GM18499 (cell line): Measurements from ENCODE around the gene SCO2.
"Not testable (repeated sequence)": the region's sequence is repeated elsewhere in the genome, so short reads cannot be mapped to it uniquely, and the experiment has no call there.

Experiments
- ATAC-seq: cut with Tn5 transposase; IDR thresholded peaks from one replicate; pipeline ENCODE4 v1.9.1; 2021; ENCODE audit warnings: moderate number of reproducible peaks; ENCODE audit not compliant: insufficient read depth, unreplicated experiment

SCO2 gene

DNA sequence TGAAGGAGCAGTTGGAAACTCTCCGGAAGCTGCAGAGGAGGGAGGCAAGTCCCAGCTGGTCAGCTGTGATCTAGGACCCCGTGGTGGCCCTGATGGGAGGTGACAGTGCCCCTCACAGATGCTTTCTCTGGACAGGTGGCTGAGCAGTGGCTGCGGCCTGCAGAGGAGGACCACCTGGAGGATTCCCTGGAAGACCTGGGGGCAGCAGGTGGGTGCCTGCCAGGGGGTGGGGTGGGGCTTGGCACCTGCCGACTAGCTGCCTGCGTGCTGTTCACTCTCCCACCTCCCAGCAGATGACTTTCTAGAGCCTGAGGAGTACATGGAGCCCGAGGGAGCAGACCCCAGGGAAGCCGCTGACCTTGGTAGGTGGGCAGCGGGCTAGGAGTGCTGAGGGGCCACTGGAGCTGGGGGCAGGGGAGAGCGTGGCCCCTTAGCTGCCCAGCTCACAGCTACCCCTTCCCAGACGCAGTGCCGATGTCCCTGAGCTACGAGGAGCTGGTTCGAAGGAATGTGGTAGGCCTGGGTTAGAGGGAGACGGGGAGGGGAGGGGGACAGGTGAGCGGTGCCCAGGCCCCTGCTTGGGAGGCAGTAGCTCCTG lies 3.1 kb downstream of the SCO2 start:
- ATAC-seq: no peak

DNA sequence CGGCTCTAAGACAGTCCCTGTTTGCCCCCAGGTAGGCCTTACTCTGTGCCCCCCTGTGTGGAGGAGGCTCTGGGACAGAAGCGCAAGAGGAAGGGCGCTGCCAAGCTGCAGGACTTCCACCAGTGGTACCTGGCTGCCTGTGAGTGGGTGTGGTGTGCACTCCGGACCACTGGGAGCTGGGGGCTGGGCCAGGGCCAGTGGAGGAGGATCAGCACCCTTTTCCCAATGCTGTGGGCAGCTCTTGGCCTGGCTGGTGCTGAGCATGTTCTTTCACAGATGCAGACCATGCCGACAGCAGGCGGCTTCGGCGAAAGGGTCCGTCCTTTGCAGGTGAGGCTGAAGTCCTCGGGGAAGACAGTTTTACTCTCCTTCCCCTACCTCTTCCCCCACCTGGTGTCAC lies 3.7 kb downstream of the SCO2 start:
- ATAC-seq: no peak

DNA sequence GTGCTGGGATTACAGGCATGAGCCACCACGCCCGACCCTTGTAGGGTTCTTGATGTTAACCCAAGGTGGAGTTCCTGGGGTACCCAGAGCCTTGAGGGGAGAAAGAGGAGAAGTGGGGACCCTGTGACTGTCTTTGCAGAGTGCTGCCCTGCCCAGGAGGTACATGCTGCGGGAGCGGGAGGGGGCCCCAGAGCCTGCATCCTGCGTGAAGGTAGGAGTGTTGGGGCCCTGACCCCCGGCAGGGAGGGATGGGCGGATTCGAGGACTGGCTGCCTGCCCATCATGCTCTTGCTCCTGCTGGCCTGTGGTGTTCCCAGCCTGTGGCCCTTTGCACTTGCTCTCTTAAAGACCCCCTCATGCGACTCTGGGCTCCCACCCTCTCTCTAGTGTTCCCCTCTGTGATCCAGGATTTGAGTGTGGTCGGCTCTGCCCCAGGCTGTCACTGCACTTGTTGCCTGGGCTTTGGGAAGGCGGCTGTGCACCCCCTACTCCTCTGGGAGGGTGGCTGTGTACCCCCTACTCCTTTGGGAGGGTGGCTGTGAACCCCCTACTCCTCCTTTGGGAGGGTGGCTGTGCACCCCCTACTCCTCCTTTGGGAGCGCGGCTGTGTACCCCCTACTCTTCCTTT lies 4.5 kb downstream of the SCO2 start:
- no peak for ATAC-seq

DNA sequence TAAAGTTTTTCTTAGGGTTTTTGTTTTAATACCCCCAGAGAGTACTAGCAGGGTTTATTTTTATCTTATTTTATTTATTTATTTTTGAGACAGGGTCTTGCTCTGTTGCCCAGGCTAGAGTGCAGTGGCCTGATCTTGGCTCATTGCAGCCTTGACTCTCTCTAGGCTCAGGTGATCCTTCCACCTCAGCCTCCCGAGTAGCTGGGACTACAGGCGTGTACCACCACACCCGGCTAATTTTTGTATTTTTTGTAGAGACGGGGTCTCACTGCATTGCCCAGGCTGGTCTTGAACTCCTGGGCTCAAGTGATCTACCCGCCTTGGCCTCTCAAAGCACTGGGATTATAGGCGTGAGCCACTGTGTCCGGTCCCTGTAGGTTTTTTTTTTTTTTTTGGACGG lies 5.2 kb downstream of the SCO2 start:
- ATAC-seq: not testable (repeated sequence)

DNA sequence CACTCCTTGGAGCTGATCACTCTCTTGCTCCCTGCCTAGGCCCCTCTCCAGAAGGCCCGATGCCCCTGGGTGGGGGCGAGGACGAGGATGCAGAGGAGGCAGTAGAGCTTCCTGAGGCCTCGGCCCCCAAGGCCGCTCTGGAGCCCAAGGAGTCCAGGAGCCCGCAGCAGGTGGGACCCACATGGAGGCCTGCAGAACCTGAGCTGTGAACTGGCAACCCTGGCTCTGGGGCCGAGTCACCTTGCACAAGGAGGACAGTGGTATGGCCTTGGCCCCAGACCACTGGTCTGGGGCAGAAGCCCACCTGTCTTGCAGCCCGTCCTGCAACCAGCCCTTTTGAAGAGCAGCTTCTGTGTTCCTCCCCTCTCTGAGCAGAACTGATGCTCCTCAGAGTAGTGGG lies 6.2 kb downstream of the SCO2 start:
- no peak for ATAC-seq

DNA sequence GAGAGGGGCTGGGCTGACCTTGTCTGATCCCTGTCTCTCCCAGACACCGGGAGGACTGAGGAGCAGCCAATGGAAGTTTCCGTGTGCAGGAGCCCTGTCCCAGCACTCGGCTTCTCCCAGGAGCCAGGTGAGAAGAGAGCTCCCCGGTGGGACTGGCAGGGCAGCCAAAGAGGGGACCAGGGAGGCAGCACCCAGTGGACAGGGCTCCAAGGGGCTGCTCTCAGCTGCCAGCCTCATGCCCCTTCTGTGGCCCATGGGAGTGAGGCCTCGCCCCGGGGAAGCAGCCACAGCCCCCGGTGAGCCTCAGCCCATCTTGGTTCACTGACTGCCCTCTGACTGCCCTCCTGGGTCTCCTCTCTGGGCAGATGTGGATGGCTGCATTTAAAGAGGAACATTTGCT lies 6.8 kb downstream of the SCO2 start:
- ATAC-seq: no peak

DNA sequence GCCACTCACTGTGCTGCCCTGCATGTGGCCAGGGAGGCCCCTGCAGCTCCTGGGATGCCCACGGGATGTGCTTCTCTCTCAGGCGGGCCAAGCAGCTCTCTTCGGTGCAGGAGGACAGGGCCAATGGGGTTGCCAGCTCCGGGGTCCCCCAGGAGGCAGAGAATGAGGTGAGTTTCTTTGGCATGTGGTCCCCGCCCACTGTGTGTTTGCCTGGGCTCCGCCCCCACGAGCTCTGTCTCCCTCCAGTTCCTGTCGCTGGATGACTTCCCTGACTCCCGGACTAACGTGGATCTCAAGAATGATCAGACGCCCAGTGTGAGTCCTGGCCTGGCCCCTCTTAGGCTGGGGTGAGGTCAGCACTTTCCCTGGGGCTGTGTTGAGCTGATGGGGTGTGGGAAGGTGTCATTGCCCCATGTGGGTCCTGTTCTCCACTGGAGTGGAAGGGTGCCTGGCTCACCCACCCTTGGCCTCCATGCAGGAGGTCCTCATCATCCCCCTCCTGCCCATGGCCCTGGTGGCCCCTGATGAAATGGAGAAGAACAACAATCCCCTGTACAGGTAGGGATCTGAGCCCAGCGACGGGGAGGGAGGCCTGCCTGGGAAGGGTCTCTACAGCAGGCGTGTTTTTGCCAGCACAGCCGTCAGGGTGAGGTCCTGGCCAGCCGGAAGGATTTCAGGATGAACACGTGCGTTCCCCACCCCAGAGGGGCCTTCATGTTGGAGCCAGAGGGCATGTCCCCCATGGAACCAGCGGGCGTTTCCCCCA lies 7.7 kb downstream of the SCO2 start:
- no peak for ATAC-seq

DNA sequence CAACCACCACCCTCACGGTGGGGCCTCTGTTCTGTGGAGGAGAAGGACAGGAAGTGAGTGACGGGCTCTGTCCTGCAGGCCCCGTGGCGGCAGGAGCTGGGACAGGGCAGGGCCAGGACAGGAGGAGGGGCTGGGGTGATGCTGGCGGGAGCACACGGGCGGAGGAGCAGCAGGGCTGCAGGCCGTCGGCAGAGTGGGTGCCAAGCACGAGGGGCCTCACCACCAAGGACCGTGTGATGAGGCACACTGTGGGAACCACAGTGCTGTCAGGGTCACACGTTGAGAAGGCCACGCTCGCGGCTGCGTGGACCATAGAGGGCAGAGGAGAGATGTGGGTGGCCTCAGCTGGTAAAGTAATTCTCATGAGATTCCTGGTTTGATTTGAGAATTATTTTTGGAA lies 8.5 kb downstream of the SCO2 start:
- no peak for ATAC-seq

DNA sequence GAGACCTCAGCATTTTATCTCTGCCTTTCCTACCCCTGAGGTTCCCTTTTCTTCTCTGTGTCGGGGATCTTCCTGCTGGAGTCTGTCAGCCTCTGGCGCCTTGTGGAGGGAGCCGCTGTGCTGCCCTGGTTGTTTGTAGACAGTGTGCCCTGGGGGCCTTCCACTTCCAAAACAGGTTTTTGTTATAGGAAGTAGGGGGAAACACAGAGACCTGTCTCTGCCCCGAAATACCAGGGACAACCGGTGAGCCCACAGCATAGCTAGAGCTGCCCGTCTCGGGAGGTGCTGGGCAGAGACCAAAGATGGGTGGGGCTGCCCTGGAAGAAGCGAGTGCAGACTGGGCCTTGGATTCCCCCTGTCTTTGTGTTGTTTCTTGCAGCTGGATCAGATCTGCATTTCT lies 9.3 kb downstream of the SCO2 start:
- ATAC-seq: no peak

DNA sequence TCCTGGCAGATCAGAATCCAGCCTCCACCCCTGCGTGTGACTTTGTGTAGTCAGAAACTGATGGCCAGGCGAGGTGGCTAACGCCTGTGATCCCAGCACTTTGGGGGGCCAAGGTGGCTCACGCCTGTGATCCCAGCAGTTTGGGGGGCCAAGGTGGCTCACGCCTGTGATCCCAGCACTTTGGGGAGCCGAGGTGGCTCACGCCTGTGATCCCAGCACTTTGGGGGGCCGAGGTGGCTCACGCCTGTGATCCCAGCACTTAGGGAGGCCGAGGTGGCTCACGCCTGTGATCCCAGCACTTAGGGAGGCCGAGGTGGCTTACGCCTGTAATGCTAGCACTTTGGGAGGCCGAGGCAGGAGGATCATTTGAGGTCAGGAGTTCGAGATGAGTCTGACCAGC lies 12.2 kb downstream of the SCO2 start:
- no peak for ATAC-seq

DNA sequence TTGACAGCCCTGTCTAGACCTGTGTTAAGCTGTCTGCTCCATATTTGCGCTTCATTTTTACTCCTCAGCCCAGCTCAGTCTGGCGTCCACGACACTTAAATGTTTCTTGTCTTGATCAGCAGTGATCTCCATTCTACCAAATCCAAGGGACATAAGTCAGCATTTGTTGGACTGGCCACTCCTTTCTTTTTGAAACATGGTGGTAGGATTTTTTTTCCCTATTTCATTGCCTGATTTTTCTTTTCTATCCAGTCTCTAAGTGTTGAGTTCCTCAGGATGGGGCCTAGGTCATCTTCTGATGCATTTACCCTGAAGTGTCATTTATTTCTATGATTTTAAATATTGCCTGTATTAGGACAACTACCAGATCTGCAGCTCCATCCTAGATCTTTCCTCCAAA lies 16.5 kb downstream of the SCO2 start:
- no peak for ATAC-seq

DNA sequence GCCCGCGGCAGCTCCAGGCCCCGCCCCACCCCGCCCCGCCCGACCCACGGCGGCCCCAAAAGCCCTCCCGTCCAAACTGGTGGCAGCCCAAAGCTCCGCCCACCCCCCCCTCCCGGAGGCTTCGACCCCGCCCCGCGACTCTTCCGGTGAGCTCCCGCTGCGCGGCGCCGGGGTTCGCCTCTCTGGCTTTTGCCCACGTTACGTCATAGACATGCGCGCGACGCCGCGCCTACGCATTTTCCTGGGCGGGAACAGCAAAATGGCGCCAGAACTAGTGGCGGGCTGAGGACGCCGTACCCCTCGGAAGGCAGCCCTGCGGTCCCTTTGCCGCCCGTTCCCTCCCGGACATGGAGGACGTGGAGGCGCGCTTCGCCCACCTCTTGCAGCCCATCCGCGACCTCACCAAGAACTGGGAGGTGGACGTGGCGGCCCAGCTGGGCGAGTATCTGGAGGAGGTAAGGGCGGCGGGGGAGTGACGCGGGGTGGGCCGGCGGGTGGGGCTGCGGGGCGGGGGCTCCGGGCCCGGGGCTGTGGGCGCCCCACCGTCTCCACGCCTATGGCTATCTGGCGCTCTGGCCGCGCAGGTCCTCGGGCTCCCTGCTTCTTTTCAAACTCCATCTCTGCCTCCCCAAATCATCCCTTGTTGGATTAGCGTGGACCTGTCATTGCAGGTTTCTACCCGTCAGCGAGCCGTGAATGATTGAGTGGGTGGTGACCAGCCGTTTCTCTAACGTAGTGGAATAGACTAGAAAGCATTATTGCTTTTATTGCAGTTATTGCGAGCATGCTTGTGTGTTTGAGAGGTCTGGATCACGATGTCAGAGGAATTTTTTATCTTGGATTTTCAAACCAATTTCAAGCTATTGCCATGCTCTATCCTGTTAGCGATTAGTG lies 17.2 kb downstream of the SCO2 start, which contains the start of gene NCAPH2:
Gene NCAPH2, plus strand, starts transcription at position 234 of the 894 bp plus-strand sequence. Its CDS starts 114 bp downstream, at position 348.
- ATAC-seq: peak; percentile 40

DNA sequence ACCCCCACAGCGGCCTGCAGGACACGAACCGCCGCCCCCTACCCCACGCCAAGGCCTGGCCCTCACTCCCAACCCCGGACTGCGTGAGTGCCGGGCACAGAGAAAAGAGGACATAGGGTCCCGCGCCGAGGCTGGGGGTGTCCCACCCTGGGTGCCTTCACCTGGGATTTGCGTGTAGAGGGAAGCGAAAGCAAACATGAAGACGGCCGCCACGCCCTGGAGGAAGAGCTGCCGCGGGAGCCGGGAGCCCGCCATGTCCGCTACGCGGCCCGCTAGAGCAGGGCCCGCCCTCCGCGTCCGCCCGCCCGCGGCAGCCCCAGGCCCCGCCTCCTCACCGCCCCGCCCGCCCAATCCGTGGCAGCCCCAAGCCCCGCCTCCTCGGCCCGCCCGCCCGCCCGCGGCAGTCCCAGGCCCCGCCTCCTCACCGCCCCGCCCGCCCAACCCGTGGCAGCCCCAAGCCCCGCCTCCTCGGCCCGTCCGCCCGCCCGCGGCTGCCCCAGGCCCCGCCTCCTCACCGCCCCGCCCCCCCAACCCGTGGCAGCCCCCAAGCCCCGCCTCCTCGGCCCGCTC lies 17.9 kb downstream of the SCO2 start, which contains the start of gene LMF2:
Gene LMF2, minus strand, starts transcription at position 282 of the 570 bp plus-strand sequence. Its CDS starts 27 bp downstream, at position 255.
- ATAC-seq: no peak

DNA sequence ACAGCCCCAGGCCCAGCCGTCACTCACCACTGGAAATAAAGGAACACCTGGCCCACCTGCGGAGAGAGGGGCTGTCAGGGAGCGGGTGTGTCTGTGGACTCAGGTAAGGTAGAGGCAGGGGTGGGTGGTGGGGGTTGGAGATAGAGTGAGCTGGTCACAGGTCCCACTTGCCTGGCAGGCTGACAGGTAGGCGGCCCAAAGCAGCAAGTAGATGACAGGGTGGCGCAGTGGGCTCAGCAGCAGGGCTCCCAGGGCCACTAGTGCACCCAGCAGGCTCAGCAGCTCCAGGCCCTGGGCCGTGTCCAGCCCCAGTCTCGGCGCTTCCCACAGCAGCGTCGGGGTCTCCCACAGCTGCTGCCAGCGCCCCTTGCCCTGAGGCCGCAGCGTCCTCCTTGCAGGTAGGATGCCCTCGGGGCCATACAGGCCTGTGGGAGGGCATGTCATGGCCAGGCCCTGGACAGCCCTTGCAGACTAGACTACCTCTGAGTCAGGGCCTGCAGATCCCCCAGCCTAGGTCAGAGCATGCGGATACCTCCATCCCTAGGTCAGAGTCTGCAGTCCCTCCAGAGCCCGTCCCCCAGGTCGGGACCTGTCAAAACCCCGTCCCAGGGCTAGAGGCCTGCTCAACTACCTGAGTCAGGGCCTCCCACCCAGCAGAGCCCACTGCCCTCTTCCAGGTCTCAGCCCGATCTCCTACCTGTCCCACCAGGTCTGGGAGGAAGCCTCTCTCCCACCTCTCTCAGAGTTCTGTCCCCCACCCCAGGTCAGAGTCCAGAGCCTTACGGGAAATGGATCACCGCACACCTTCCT lies 18.6 kb downstream of the SCO2 start:
- no peak for ATAC-seq

DNA sequence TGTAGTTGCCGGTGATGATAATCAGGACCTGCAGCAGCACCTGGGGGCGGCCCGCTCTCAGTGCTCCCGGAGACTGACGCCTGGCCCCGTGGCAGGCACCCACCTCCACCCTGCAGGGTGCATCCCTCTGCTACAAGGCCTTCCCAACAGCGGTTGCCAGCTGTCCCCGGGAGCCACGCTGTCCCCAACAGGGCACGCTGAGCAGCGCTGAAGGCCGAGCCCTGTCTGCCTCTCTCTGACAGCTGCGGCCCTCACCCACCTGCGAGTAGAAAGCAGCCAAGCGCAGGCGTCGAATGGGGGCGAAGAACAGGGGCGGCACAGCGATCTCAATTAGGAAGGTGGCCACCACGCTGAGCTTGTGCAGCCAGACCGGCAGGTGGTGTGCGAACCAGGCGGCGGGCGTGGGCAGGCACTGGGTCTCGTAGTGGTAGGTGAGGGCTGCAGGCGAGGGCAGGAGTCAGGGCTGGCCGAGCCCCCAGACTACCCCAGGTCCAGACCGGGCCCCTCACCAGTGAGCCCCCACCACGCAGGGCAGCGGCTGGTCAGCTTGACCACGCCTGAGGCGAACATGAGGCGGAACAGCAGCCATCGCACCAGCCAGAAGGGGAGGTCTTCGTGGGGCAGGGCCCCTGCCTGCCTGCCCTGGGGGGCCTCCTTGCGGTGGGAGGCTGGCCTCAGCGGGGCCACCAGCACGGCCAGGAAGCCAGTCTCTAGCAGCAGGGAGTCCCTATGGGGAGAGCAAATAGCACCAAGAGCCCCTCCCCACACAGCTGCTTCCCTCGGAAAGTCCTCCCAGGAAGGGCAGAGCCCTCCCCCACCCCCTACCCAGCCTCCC lies 19.4 kb downstream of the SCO2 start:
- no peak for ATAC-seq

DNA sequence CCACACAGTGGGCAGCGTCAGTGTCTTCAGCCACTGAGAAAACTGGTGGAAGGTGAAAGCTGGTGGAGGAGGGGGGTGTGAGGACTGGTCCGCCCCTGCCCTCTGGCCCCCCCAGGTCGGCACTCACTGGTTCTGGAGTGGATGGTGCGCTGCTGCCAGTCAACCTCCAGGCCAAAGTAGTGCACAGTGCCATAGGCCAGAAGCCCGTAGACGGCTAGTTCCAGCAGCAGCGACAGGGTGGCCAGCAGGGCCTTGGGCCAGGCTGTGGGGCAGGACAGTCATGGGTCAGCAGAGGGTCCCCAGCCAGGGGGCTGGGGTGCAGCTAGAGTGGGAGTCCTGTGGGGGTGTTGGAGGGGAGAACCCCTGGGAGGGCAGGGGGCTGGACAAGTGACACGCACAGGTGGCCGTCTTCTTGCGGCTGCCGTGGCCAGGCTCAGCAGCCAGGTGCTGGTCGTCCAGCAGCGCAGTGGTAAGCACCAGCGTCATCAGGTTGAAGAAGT lies 20.1 kb downstream of the SCO2 start:
- no peak for ATAC-seq

DNA sequence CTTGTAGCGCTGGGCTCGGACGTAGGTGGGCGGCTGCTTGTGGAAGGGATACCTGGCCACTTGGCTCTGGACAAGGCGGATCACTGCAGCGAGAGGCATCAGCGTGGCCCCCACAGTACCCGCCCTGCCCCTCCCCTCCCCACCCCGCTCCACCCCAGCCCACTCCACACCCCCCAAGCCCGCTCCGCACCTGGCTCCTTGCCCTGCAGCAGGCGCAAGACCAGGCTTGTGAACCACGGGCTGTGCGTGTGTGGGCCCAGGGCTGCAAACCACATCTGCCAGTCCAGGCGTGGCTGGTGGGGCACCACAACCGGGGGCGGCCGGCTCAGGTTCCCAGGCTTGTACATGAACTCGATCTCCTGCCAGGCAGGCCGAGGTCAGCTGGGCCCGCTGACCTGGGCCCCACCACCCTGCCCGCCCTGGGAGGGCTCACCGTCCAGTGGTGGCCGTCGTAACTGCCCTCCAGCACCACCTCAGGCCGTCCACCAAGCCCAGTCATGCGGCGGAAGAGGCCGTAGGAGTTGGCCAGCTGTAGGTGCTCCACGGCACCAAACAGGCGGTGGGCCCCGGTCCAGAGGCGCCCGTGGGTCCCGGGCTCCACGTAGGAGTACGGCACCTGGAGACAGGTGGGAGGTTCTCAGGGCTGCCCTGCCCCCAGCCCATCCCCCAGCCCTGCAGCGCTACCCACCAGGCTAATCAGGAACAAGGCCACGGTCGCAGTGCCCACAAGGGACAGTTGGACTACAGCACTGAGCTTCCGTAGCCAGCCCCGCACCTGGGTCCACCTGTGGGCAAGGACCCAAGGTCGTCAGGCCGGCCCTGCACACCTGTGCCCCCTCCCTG lies 20.8 kb downstream of the SCO2 start:
- no peak for ATAC-seq
